Adrenal gland (tissue), 12 donors: ENCODE data around the gene TUBA4B. TPM values are rescaled to one million over a fixed set of nuclear protein-coding genes. Genes with fewer than 3 reads are reported as not detected.
A peak's percentile ranks its signal among the peaks of the same experiment; 100 is the strongest.
"Not testable (repeated sequence)": the region's sequence is repeated elsewhere in the genome, so short reads cannot be mapped to it uniquely, and the experiment has no call there.

Source experiments
- DNase-seq, 7 donors: peaks; one replicate each; pipeline ENCODE4 v3.0.0-alpha.2; 2019 to 2020
- H3K27ac ChIP-seq, 5 donors: fragments of 200-600 bp; sonication (generic) in 4 of 5; 1 replicate in 3 of 5; 2 replicates in 2 of 5; pipeline versions ENCODE4 v1.5.1 to v1.8.0; 2016 to 2020; ENCODE audit warnings: mild to moderate bottlenecking in 1 of 5
- H3K27me3 ChIP-seq: fragments of 200-600 bp; 2 replicates; pipeline ENCODE4 v1.8.0; 2021
- H3K36me3 ChIP-seq, 2 donors: fragments of 200-600 bp; replicated peaks in 1 of 2; 1 replicate in 1 of 2; 2 replicates in 1 of 2; pipeline versions ENCODE4 v1.5.1 to v1.8.0; 2018 to 2022
- H3K4me1 ChIP-seq, 2 donors: fragments of 200-600 bp; replicated peaks in 1 of 2; 1 replicate in 1 of 2; 2 replicates in 1 of 2; pipeline versions ENCODE4 v1.5.1 to v1.8.0; 2018 to 2021
- H3K4me3 ChIP-seq, 4 donors: fragments of 200-600 bp; sonication (generic) in 3 of 4; one replicate each; pipeline ENCODE4 v1.5.1; 2016 to 2018
- H3K9me3 ChIP-seq, 3 donors: fragments of 200-600 bp; sonication (generic) in 1 of 3; replicated peaks in 1 of 3; 1 replicate in 2 of 3; 2 replicates in 1 of 3; pipeline versions ENCODE4 v1.5.1 to v1.8.0; 2016 to 2021
- POLR2A ChIP-seq, 2 donors: fragments of 450-650 bp; IDR thresholded peaks; one replicate each; pipeline ENCODE4 v1.6.1; 2017; ENCODE audit warnings: antibody characterized with exemption in 2 of 2, mild to moderate bottlenecking in 2 of 2, moderate library complexity in 1 of 2
- WGBS, 4 donors: extraction: QIAGEN DNeasy Blood & Tissue Kit in 2 of 4; methylation state at CpG; one replicate each; pipeline versions ENCODE4 v1.1.5 to v1.1.7; 2013 to 2017; 5-methylcytosine and 5-hydroxymethylcytosine counted together
- intact Hi-C, 2 donors: fragments of 100-400 bp; cut with DNase I; formaldehyde crosslinking; loops; one replicate each; pipeline versions ENCODE4 v1.14.1 to v1.15.0; 2022 to 2023
- polyA plus RNA-seq, 3 donors: library from polyadenylated mRNA; stranded (reverse); fragments of 200-250 nt in 2 of 3; fragments of 350-450 nt in 1 of 3; fragmentation: Illumina TruSeq in 1 of 3; extraction: RNeasy Lipid Tissue Mini Kit (QIAGEN cat#74804) in 1 of 3; gene quantifications; one replicate each; pipeline ENCODE4 v1.2.3, GENCODE V29; 2013 to 2014
- total RNA-seq, 9 donors: library from RNA; depleted of rRNA in 4 of 9; stranded (reverse); fragments of >200 nt in 4 of 9; fragments of 120-200 nt in 1 of 9; fragmentation: NEBNext Ultra II Directional in 1 of 9; extraction: Animal tissue kit (Norgen Biotek cat#: 25700) in 1 of 9; gene quantifications; one replicate each; pipeline versions ENCODE4 v1.1.0 to v1.2.4, GENCODE V29; 2013 to 2023
- TF ChIP-seq, protein P1 (sequence below), 6 experiments: fragments of 450-650 bp in 4 of 6; fragments of 200-600 bp in 2 of 6; sonication (generic) in 1 of 6; IDR thresholded peaks; 1 replicate in 5 of 6; 2 replicates in 1 of 6; pipeline versions ENCODE4 v1.5.1 to v1.8.0; 2016 to 2021; ENCODE audit warnings: antibody characterized with exemption in 6 of 6, mild to moderate bottlenecking in 2 of 6, moderate library complexity in 1 of 6
- donor health status: healthy with polysubstance abuse.
- donor health status: Bipolar disorder and iron deficiency.
- donor health status: DM: yes; HTN: yes; CAD: no.
- donor health status: DM: no; HTN: no; CAD: no.
- donor health status: DM: no; HTN: no; CAD: no.
- donor health status: DM: yes; HTN: yes; CAD: no.

Gene TUBA4B
- total and polyA plus RNA-seq, 12 donors, result 0.07 to 0.14 TPM; not detected in 10

GRCh38 chr2:219306047-219306446 lies 53.0 kb downstream of the TUBA4B start:
- no peaks in the 10 kb centered on the region for H3K9me3 ChIP-seq
- no peak for DNase-seq
- TF ChIP-seq POLR2A (IDR thresholded peaks at IDR 0.05), result no peak
- TF ChIP-seq, protein P1, sequence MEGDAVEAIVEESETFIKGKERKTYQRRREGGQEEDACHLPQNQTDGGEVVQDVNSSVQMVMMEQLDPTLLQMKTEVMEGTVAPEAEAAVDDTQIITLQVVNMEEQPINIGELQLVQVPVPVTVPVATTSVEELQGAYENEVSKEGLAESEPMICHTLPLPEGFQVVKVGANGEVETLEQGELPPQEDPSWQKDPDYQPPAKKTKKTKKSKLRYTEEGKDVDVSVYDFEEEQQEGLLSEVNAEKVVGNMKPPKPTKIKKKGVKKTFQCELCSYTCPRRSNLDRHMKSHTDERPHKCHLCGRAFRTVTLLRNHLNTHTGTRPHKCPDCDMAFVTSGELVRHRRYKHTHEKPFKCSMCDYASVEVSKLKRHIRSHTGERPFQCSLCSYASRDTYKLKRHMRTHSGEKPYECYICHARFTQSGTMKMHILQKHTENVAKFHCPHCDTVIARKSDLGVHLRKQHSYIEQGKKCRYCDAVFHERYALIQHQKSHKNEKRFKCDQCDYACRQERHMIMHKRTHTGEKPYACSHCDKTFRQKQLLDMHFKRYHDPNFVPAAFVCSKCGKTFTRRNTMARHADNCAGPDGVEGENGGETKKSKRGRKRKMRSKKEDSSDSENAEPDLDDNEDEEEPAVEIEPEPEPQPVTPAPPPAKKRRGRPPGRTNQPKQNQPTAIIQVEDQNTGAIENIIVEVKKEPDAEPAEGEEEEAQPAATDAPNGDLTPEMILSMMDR (IDR thresholded peaks at IDR 0.05), result no peak
- H3K27ac ChIP-seq, result no peak overlapping the region
- 58 to 68% (median 61%) methylated on average over 1 of the region's 1 CpG for WGBS, 4 donors
- H3K36me3 ChIP-seq, result no peaks in the 10 kb centered on the region
- peaks cover 12% of the 10 kb centered on the region for H3K27me3 ChIP-seq
- no peaks in the 10 kb centered on the region for H3K4me1 ChIP-seq
- H3K4me3 ChIP-seq, result no peak overlapping the region
- intact Hi-C loops, result loop anchor here in 1 of 2 donors (10.0 kb wide), 1 partner anchor 251 kb away; no protein-coding TSS in a partner anchor

DNA sequence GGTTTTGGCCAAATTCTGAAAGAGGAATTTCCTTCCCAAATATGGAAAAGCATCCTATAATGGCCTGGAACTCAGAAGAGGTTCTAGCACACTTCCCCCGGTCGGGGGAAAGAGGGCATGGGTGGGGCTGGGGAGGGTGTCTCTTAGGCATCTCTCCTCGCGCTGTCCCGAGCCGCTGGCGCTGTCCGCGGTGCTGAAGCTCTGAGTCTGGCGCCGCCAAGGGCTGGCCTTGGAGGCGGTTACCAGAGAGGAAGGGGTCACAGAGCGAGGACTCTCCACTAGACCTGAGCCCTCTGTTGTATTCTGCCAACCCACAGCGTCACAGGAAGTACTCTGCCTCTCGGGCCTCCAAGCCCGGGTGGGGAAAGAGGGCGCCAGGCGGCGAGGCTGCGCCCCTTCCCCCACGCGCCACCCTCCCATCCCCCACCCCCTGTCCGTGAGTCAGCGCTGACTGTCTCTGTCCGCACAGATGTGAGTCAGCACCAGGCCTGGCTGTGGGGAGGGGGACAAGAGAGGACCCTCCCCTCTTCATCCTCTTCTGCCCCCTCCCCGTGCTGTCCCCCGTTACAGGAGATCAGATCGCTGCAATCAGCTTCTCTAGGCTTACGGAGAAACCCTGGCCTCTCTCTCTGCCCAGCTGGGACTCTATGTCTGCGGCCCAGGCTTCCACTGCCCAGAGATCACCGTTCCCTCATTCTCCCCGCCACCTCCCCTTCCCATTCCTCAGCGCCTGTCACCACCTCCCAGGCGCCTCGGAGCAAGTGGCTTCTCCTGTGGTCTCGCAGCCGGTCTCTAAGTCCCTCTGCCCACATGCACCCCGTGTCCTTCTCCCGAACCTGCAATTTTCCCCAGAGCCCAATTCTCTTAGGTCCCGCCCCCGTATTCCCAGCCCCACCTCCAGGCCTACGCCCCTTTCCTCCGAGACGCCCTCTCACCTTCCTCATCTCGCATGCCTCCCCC lies 55.4 kb downstream of the TUBA4B start:
- TF ChIP-seq POLR2A (IDR thresholded peaks at IDR 0.05), result peak in 1 of 2 donors; percentile 28
- TF ChIP-seq, protein P1 (IDR thresholded peaks at IDR 0.05), result no peak

DNA sequence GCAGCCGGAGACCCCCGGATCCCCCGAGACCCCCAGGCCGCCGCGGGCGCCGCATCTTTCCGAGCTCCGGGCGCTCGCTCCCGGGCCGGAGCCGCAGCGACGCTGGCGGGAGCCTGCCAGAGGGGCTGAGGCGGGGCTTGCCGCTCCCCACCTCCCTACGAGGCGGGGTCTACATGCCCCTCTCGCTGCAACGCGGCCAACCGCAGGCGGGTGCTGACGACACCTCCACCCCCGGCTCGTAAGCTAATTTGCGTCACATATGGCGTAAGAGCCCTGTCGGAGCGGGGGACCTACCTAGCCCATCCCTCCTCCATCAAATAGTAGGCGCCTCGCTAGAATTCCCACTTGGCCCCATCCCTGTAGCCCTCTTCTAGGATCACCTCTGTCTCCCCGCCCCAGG lies 56.2 kb downstream of the TUBA4B start, which contains the start of gene PTPRN:
Gene PTPRN (minus strand): TSS at position 124 of the 400 bp plus-strand sequence. CDS start 69 bp downstream, at position 55.
- H3K27me3 ChIP-seq, result peaks cover 12% of the 10 kb centered on the region
- H3K4me3 ChIP-seq, result peak within 1 kb of the TSS in 1 of 4 donors; percentile 36
- no peak for TF ChIP-seq POLR2A (IDR thresholded peaks at IDR 0.05)
- TF ChIP-seq, protein P1 (IDR thresholded peaks at IDR 0.05), result no peak
- no peaks in the 10 kb centered on the region for H3K36me3 ChIP-seq
- H3K4me1 ChIP-seq, result no peaks in the 10 kb centered on the region
- WGBS, 4 donors, result 3 to 6% (median 3%) methylated on average over 13 to 37 of the region's 37 CpGs
- peak within 1 kb of the TSS in 1 of 5 donors; percentile 74 for H3K27ac ChIP-seq
- no peaks in the 10 kb centered on the region for H3K9me3 ChIP-seq
- intact Hi-C loops, result loop anchor here in 1 of 2 donors (10.0 kb wide), 1 partner anchor 254 kb away; no protein-coding TSS in a partner anchor
- DNase-seq, result peak in 2 of 7 donors; percentile 35 to 89

More for the DNA sequence above, 55.4 kb downstream of the TUBA4B start:
- intact Hi-C loops, result loop anchor here in 1 of 2 donors (10.0 kb wide), 1 partner anchor 254 kb away; no protein-coding TSS in a partner anchor
- Histone ChIP-seq H3K27me3 (peaks cover 12% of the 10 kb centered on the region), H3K4me3 (peak overlapping the region in 1 of 4 donors; percentile 36), H3K36me3 (no peaks in the 10 kb centered on the region), H3K9me3 (no peaks in the 10 kb centered on the region), H3K27ac (peak overlapping the region in 1 of 5 donors; percentile 74), H3K4me1 (no peaks in the 10 kb centered on the region)
- DNase-seq, result peak; percentile 56 to 79 (median 77)
- 3 to 4% (median 3%) methylated on average over 31 to 45 of the region's 45 CpGs for WGBS, 4 donors

DNA sequence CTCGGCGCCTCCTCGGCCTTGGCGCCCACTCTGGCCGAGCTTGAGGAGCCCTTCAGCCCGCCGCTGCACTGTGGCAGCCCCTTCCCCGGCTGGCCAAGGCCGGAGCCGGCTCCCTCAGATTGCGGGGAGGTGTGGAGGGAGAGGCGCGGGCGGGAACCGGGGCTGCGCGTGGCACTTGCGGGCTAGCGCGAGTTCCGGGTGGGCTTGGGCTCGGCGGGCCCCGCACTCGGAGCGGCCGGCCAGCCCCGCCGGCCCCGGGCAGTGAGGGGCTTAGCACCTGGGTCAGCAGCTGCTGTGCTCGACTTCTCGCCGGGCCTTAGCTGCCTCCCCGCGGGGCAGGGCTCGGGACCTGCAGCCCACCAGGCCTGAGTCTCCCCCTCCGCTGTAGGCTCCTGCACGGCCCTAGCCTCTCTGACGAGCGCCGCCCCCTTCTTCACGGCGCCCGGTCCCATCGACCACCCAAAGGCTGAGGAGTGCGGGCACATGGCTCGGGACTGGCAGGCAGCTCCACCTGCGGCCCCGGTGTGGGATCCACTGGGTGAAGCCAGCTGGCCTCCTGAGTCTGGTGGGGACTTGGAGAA lies 59.7 kb downstream of the TUBA4B start:
- peaks cover 12% of the 10 kb centered on the region for H3K27me3 ChIP-seq
- H3K4me1 ChIP-seq, H3K27ac ChIP-seq, H3K36me3 ChIP-seq, H3K9me3 ChIP-seq, intact Hi-C loops, H3K4me3 ChIP-seq: not testable (repeated sequence)
- 85 to 89% (median 87%) methylated on average over 20 to 49 of the region's 49 CpGs for WGBS, 4 donors
- DNase-seq, result peak in 1 of 7 donors; percentile 27
